Measurements from ENCODE around the gene TCF7L1. TPM values are rescaled to one million over a fixed set of nuclear protein-coding genes. Genes with fewer than 3 reads are reported as not detected.
"Not testable (repeated sequence)": the region's sequence is repeated elsewhere in the genome, so short reads cannot be mapped to it uniquely, and the experiment has no call there.

TCF7L1 gene
- total and polyA plus RNA-seq, 2 of the 13 experiments (the other 11 are each of a cell fraction or from before 2014, with no cell fraction given) = 0.04 to 0.15 TPM

GRCh38 chr2:85155082-85155481 is 21.9 kb downstream of the TCF7L1 start:
- H2AFZ ChIP-seq (ENCODE audit: low read length); DNase-seq (ENCODE audit: low spot score); POLR2A ChIA-PET; H3K36me3 ChIP-seq (replicated peaks in 1 of 2; ENCODE audit: control insufficient read depth in 1 of 2, insufficient read depth in 2 of 2, low read length in 2 of 2); ATAC-seq; H3K9ac ChIP-seq (ENCODE audit: insufficient read depth, low read depth, low read length); H4K20me1 ChIP-seq (ENCODE audit: insufficient read depth, low read length); FAIRE-seq; H3K9me3 ChIP-seq (ENCODE audit: low read length); intact Hi-C loops (cut with micrococcal nuclease; ENCODE audit: unreplicated experiment); H3K4me2 ChIP-seq (ENCODE audit: low read depth, low read length); H3K4me1 ChIP-seq (ENCODE audit: insufficient read depth, low read length); H3K27ac ChIP-seq (ENCODE audit: extremely low read length, insufficient read depth, low read length); BruUV-seq (replicated peaks); H3K79me2 ChIP-seq (ENCODE audit: insufficient read depth, low read length); in situ Hi-C loops (cut with HindIII; ENCODE audit: extremely low pct_ligation_motif_present, low pct_unique_long_range_greater_than_20kb); CTCF ChIA-PET (ENCODE audit: low intra/inter-chr PET ratio, low total read pairs); H3K4me3 ChIP-seq (replicated peaks in 1 of 3; ENCODE audit: insufficient read depth in 1 of 3, low read depth in 2 of 3, low read length in 3 of 3): not testable (repeated sequence)
- whole genome bisulfite sequencing (ENCODE audit: low lambda C conversion rate) = 62% methylated on average over 8 of the region's 8 CpGs
- peaks cover 2 to 45% of the 10 kb centered on the region in 2 experiments; a peak in 4 of 5 replicates for H3K27me3 ChIP-seq (ENCODE audit: control insufficient read depth in 1 of 2, insufficient read depth in 2 of 2, low read length in 2 of 2)

GRCh38 chr2:85156153-85156552 is 23.0 kb downstream of the TCF7L1 start:
- no peak for ATAC-seq
- Histone ChIP-seq H3K79me2 (ENCODE audit: insufficient read depth, low read length) (no peaks in the 10 kb centered on the region), H3K4me3 (replicated peaks in 1 of 3; ENCODE audit: insufficient read depth in 1 of 3, low read depth in 2 of 3, low read length in 3 of 3) (no peak overlapping the region), H3K27ac (ENCODE audit: extremely low read length, insufficient read depth, low read length) (no peak overlapping the region), H3K27me3 (ENCODE audit: control insufficient read depth in 1 of 2, insufficient read depth in 2 of 2, low read length in 2 of 2) (peaks cover 2 to 54% of the 10 kb centered on the region in 2 experiments; a peak in 4 of 5 replicates), H3K9me3 (ENCODE audit: low read length) (no peaks in the 10 kb centered on the region), H3K9ac (ENCODE audit: insufficient read depth, low read depth, low read length) (no peak overlapping the region), H4K20me1 (ENCODE audit: insufficient read depth, low read length) (no peaks in the 10 kb centered on the region), H3K36me3 (replicated peaks in 1 of 2; ENCODE audit: control insufficient read depth in 1 of 2, insufficient read depth in 2 of 2, low read length in 2 of 2) (no peaks in the 10 kb centered on the region), H3K4me1 (ENCODE audit: insufficient read depth, low read length) (no peaks in the 10 kb centered on the region), H3K4me2 (ENCODE audit: low read depth, low read length) (no peak overlapping the region), H2AFZ (ENCODE audit: low read length) (no peak overlapping the region)
- in situ Hi-C loops (cut with HindIII; ENCODE audit: extremely low pct_ligation_motif_present, low pct_unique_long_range_greater_than_20kb) (no loop called here), intact Hi-C loops (cut with micrococcal nuclease; ENCODE audit: unreplicated experiment) (no loop called here)
- 39% methylated on average over 7 of the region's 7 CpGs for WGBS (ENCODE audit: low lambda C conversion rate)
- no TSS peak for BruUV-seq (replicated peaks)
- no peak for FAIRE-seq
- ChIA-PET CTCF (ENCODE audit: low intra/inter-chr PET ratio, low total read pairs) (no interaction called here), POLR2A (no interaction called here)
- DNase-seq (ENCODE audit: low spot score) = no peak
- no peak for TF ChIP-seq PHB2 (IDR thresholded peaks at IDR 0.05; ENCODE audit: partially characterized antibody)
- no peak for TF ChIP-seq TBL1XR1 (IDR thresholded peaks at IDR 0.05; ENCODE audit: borderline replicate concordance, low read length, partially characterized antibody)

GRCh38 chr2:85156619-85157018 is 23.4 kb downstream of the TCF7L1 start:
- CTCF ChIA-PET (ENCODE audit: low intra/inter-chr PET ratio, low total read pairs) = no interaction called here
- no peaks in the 10 kb centered on the region for H4K20me1 ChIP-seq (ENCODE audit: insufficient read depth, low read length)
- TF ChIP-seq, protein P1, sequence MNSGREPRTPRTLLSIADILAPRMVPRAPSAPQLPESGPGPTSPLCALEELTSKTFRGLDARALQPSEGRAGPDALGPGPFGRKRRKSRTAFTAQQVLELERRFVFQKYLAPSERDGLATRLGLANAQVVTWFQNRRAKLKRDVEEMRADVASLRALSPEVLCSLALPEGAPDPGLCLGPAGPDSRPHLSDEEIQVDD (CRISPR knock-in tag; IDR thresholded peaks at IDR 0.05; ENCODE audit: borderline replicate concordance) = no peak
- TF ChIP-seq HNF4G (IDR thresholded peaks at IDR 0.05; ENCODE audit: borderline replicate concordance, low read depth, low read length) (no peak), HNF4G (CRISPR knock-in tag; IDR thresholded peaks at IDR 0.05; ENCODE audit: borderline replicate concordance, low read depth) (no peak), PHF21A (CRISPR knock-in tag; IDR thresholded peaks at IDR 0.05) (no peak), SALL2 (CRISPR knock-in tag; IDR thresholded peaks at IDR 0.05) (no peak), RNF2 (conservative IDR thresholded peaks at IDR 0.05; ENCODE audit: low read depth) (no peak), KAT2B (IDR thresholded peaks at IDR 0.05; ENCODE audit: borderline replicate concordance, low read depth, low read length) (no peak)
- no peak overlapping the region for H2AFZ ChIP-seq (ENCODE audit: low read length)
- ATAC-seq = no peak
- H3K27ac ChIP-seq (ENCODE audit: extremely low read length, insufficient read depth, low read length) = no peak overlapping the region
- no peak overlapping the region for H3K4me3 ChIP-seq (replicated peaks in 1 of 3; ENCODE audit: insufficient read depth in 1 of 3, low read depth in 2 of 3, low read length in 3 of 3)
- H3K4me1 ChIP-seq (ENCODE audit: insufficient read depth, low read length) = no peaks in the 10 kb centered on the region
- H3K79me2 ChIP-seq (ENCODE audit: insufficient read depth, low read length) = no peaks in the 10 kb centered on the region
- FAIRE-seq = no peak
- in situ Hi-C loops (cut with HindIII; ENCODE audit: extremely low pct_ligation_motif_present, low pct_unique_long_range_greater_than_20kb) (no loop called here), intact Hi-C loops (cut with micrococcal nuclease; ENCODE audit: unreplicated experiment) (no loop called here)
- H3K9me3 ChIP-seq (ENCODE audit: low read length) = no peaks in the 10 kb centered on the region
- H3K27me3 ChIP-seq (ENCODE audit: control insufficient read depth in 1 of 2, insufficient read depth in 2 of 2, low read length in 2 of 2) = peaks cover 4 to 58% of the 10 kb centered on the region in 2 experiments; a peak in 4 of 5 replicates
- BruUV-seq (replicated peaks) = no TSS peak
- no peak overlapping the region for H3K9ac ChIP-seq (ENCODE audit: insufficient read depth, low read depth, low read length)
- WGBS (ENCODE audit: low lambda C conversion rate) = 97% methylated on average over 3 of the region's 3 CpGs
- H3K36me3 ChIP-seq (replicated peaks in 1 of 2; ENCODE audit: control insufficient read depth in 1 of 2, insufficient read depth in 2 of 2, low read length in 2 of 2) = no peaks in the 10 kb centered on the region
- POLR2A ChIA-PET = no interaction called here
- no peak overlapping the region for H3K4me2 ChIP-seq (ENCODE audit: low read depth, low read length)
- DNase-seq (ENCODE audit: low spot score) = no peak

Measured in HepG2 (cell line).